Measurements from ENCODE around the gene COL25A1.

GRCh38 chr4:108950158-108950915 lies 352.1 kb downstream of the COL25A1 start:
- TF ChIP-seq POLR2AphosphoS5 (IDR thresholded peaks at IDR 0.05; ENCODE audit: low read depth, low read length) (no peak), POLR2A (IDR thresholded peaks at IDR 0.05; ENCODE audit: low read depth, low read length) (no peak), TAF1 (IDR thresholded peaks at IDR 0.05; ENCODE audit: borderline replicate concordance, low read depth, low read length) (no peak)

Measured in GM12892 (cell line).